GM12878 (cell line): ENCODE measurements around the gene GFRA1.

Source experiments
- MYC ChIP-seq: IDR thresholded peaks from 2 replicates; pipeline ENCODE4 v1.6.1; 2011; ENCODE audit warnings: mild to moderate bottlenecking, low read length, moderate library complexity, inconsistent platforms; ENCODE audit not compliant: insufficient read depth, insufficient replicate concordance, insufficient read length, severe bottlenecking
- ZNF274 ChIP-seq: IDR thresholded peaks from one replicate; pipeline ENCODE4 v1.8.0; 2011; ENCODE audit not compliant: insufficient read length, insufficient read depth
- TF ChIP-seq, protein P1 (sequence below), 3 experiments: IDR thresholded peaks in 2 of 3; conservative IDR thresholded peaks in 1 of 3; 2 replicates each; pipeline ENCODE4 v1.5.1; 2011; ENCODE audit warnings: low read depth in 3 of 3, low read length in 3 of 3, mild to moderate bottlenecking in 3 of 3, control low read depth in 2 of 3, moderate library complexity in 2 of 3, inconsistent platforms in 1 of 3, mixed read lengths in 1 of 3; ENCODE audit not compliant: control insufficient read depth in 2 of 3, insufficient read depth in 1 of 3; ENCODE audit errors: extremely low read depth in 1 of 3

- TF ChIP-seq, protein P1, sequence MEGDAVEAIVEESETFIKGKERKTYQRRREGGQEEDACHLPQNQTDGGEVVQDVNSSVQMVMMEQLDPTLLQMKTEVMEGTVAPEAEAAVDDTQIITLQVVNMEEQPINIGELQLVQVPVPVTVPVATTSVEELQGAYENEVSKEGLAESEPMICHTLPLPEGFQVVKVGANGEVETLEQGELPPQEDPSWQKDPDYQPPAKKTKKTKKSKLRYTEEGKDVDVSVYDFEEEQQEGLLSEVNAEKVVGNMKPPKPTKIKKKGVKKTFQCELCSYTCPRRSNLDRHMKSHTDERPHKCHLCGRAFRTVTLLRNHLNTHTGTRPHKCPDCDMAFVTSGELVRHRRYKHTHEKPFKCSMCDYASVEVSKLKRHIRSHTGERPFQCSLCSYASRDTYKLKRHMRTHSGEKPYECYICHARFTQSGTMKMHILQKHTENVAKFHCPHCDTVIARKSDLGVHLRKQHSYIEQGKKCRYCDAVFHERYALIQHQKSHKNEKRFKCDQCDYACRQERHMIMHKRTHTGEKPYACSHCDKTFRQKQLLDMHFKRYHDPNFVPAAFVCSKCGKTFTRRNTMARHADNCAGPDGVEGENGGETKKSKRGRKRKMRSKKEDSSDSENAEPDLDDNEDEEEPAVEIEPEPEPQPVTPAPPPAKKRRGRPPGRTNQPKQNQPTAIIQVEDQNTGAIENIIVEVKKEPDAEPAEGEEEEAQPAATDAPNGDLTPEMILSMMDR (IDR thresholded peaks at IDR 0.05 in 2 of 3, conservative IDR thresholded peaks at IDR 0.05 in 1 of 3; ENCODE audit: control insufficient read depth in 2 of 3, extremely low read depth in 1 of 3, insufficient read depth in 1 of 3, low read depth in 3 of 3, low read length in 3 of 3): no peak
- TF ChIP-seq ZNF274 (no peak), MYC (no peak)
Observed at GRCh38 chr10:116007256-116007891, 265.6 kb downstream of the GFRA1 start.
